Islet precursor cell (in vitro differentiated cells): ENCODE results near the gene CLEC4G.

ENCODE experiments used
- DNase-seq: peaks from one replicate; pipeline ENCODE4 v3.0.0-alpha.2; 2018

The CLEC4G gene

DNA sequence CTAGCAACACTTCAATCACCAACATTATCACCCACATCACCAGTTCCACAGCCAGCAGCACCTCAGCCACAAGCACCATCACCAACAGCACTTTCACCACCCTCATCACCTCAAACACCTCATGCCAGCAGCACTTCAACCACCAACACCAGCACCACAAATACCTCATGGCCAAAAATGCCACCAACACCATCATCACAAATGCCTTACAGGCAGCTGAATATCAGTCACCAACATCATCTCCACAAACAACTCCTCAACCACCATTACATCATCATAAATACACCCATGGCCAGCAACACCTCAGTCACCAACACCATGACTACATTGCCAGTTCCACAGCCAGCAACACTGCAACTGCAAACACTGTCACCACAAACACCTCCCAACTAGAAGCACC lies 40.4 kb downstream of the CLEC4G start:
- DNase-seq: no peak

DNA sequence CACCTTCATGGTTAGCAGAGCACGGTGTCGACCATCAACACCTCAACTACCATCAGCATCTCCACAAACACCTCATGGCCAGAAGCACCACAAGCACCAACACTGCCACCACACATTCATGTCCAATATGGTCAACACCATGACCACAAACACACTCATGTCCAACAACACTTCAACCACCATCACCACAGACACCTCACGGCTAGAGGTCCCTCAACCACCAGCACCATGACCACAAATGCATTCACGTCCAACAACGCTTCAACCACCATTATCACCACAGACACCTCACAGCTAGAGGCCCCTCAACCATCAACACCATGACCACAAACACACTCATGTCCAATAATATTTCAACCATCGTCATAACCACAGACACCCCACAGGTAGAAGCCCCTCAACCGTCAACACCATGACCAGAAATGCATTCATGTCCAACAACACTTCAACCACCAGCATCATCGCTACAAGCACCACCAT lies 41.1 kb downstream of the CLEC4G start:
- DNase-seq: no peak

DNA sequence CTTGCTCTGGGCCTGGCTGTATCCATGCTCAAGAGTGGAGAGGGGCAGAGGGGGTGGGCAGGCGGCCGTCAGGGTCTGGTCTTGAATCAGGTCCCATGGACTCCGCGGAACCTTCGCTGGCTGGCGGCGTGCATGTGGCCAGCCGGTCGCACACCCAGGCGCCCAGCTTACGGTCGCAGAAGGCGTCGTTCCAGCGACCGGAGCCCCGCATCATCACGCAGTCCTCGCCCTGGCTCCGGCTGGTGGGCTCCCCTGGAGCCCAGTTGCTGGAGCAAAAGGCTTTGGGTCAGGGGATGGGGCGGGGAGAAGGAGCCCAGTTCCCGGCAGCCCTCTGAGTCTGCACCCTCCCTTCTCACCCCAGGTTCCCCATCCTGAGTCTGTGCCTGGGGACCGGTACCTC lies 42.7 kb downstream of the CLEC4G start:
- DNase-seq: no peak

DNA sequence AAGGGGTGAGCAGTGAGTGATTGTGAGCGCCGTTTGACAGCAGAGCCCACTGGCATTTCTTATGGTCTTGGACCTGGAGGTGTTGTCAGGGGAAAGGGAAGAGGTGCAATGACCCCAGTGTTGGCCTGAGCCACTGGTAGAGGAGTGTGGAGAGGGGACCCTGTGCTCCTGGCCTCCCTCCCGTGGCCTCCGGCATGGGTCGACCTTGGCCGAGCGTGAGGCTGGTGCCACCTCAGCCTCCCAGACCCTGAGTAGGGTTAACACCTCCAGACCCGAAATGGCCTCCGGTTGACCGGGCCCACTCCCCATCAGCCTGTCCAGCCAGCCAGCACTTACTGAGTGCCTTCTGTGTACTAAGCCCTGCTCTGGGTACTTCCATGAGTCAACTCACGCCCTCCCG lies 44.7 kb downstream of the CLEC4G start:
- no peak for DNase-seq

DNA sequence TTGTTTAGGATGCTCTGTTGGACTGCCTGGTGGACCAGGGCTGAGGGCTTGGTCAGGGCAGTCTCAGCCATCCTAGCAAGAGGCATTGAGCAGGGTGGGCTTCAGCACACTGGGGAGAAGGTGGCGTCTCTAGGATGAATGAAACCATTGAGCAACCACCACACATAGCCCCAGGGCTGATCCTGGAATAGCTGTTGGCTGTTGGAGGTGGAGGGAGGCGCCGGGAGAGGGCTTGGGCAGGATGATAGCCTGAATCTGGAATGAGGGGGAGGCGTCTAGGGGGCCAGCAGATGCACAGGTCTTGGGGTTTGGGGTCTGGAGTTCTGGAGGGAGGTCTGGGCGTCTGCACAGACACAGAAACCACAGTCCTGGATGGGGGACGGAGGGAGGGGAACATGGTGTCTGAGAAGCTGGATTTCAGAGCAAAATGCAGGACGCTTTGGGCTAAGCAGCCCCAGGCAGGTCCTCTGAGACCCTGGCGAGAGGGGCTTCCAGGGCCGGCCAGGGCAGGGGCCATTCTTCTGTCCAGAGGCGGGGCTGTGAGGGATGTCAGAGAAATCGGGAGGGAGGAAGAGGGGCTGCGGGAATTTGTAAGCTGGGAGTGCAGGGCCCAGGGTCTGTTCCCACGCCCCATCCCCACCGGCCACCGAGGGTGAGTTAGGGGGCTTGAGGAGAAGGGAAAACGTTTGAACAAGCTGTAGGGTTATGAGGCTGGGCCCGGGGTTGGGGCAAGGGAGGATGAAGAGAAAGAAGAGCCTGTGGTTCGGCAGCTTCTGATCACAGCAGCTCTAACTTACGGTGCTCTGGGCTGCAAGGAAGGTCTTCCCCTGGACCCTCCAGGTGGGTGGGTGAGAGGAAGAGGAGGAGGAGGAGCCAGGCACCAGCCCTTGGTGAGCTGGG lies 46.1 kb downstream of the CLEC4G start:
- peak; percentile 72 for DNase-seq

DNA sequence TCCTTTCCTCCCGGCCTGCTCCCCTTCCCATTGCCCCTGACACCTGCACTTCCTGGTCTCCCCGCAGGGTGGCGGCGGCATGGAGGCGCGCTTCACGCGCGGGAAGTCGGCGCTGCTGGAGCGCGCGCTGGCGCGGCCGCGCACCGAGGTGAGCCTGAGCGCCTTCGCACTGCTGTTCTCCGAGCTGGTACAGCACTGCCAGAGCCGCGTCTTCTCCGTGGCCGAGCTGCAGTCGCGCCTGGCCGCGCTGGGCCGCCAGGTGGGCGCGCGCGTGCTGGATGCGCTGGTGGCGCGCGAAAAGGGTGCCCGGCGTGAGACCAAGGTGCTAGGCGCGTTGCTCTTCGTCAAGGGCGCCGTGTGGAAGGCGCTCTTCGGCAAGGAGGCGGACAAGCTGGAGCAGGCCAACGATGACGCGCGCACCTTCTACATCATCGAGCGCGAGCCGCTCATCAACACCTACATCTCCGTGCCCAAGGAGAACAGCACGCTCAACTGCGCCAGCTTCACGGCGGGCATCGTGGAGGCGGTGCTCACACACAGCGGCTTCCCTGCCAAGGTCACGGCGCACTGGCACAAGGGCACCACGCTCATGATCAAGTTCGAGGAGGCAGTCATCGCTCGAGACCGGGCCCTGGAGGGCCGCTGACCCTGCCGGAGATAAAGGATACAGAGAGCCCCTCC lies 49.6 kb downstream of the CLEC4G start:
- no peak for DNase-seq

DNA sequence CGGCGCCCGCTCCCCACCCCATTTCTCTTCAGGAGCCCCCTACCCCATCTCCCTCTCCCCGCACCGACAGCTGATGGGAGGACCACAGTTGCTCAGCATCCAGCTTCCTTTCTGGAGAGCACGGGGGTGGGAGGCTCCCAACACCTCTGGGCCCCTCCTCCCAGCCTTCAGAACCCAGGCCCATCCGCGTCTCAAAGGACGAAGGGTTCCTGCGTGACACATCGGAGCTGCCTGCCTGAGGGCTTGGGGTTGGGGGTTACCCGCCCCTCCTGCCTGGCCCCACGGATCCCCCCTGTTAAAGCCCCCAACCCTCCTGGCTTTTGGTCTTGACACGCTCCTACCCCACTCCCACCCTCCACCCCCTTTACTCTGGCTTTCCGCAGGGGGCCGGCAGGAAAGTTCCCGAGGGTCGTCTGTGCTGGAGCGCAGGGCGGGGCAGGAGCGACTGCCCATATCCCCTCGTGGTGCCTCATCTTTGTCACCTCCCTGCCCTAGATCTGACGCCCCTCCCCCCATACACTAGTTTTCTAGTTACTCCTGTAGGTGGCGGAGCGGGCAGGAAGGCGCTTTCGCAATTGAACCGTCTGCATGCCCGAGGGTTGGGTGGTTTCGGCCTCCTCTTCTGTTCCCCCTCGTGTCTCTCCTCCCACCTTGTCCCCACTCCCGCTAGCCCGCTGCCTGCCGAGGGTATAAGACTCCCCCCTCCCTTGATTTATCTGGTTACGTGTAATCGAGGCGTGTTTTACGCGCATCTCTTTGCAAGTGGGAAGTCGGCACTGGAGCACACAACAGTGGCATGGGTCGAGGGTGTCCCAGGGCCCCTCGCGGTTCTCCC lies 50.4 kb downstream of the CLEC4G start:
- DNase-seq: peak; percentile 85

DNA sequence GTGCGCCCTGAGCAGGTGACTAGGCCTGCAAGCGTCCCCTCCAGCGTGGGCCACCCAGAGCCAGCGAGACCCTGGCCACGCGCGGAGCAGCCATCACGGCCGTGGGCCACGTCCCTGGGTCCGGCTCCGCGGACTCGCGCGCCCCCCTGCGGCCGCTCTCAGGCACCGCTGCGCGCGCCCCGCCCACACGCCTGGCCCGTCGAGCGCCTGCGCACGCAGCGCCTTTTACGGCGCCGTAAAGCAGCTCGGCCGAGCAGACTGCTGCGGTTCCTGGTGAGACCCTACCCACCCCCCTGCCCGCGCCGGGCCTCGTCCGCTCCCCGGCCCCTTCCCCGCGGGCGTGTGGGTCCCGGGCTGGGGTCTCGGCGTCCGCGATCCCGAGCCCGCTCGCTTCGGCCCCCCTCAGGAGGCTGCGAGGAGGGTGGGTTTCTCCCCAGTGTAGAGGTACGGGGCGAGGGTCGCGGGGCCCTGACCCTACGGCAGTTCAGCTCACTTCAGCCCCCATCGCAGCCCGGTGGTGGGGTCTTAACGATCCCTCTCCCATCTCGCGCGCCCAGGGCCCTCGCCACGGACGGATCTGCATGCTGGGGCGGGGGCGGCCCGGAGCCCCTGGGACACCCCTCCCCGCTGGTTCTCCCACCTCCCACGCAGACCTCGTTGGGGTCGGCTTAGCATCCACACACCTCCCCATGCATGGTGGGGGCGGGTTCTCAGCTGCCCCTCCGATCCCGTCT lies 51.1 kb downstream of the CLEC4G start, which contains the start of gene TRAPPC5:
Gene TRAPPC5, plus strand, starts transcription at position 228 of the 734 bp plus-strand sequence. CDS start 1,421 bp downstream, outside the sequence.
- DNase-seq: peak; percentile 91

DNA sequence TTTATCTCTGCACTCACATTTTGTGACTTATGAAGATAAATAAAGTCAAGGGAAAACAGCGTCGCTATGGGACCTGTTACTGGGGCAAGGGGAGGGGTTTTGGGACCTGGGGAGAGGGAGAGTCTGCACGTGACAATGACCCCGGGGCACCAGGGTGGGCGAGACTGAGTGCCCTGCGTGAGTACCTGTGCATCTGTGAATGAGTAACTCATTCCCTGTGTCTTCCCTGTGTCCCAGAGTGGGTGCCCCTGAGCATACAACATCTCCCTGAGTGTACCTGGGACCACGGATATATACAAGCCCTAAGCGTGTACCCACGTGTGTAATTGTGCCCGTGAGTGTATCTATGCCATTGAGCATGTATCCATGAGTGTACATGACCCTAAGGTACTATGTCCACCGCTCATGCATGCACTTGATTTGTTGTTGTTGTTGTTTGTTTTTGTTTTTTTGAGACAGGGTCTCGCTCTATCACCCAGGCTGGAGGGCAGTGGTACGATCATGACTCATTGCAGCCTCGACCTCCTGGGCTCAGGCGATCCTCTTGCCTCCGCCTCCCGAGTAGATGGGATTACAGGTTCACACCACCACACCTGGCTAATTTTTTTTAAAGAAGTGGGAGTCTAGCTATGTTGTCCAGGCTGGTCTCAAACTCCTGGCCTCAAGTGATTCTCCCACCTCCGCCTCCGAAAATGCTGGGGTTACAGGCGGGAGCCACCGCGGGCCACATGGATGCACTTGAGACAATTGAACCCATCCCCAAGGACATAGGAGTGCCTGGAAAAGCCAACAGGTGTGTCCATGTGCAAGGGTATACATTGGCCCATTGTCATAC lies 51.9 kb downstream of the CLEC4G start:
- no peak for DNase-seq

DNA sequence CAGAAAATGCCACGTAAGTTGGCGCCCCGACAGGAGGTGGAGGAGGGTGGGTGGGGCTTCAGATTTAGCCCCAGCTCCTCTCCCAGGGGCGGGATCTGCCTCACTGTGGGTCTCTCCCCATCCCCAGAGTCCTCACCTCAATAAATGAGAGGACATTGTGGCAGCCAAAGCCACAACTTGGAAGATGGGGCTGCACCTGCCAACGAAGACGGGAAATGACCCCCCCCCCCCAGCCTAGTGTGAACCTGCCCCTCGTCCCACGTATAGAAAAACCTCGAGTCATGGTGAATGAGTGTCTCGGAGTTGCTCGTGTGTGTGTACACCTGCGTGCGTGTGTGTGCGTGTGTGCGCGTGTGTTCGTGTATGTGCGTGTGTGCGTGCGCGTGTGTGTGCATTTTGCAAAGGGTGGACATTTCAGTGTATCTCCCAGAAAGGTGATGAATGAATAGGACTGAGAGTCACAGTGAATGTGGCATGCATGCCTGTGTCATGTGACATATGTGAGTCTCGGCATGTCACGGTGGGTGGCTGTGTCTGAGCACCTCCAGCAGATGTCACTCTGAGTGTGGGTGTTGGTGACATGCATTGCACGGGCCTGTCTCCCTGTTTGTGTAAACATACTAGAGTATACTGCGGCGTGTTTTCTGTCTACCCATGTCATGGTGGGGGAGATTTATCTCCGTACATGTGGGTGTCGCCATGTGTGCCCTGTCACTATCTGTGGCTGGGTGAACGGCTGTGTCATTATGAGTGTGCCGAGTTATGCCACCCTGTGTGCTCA lies 52.7 kb downstream of the CLEC4G start:
- DNase-seq: no peak
